Panc1 (cell line): ENCODE data around the gene ARPC1B.

ENCODE experiments used
- CTCF ChIP-seq: fragments of 450-650 bp; IDR thresholded peaks from 2 replicates; pipeline ENCODE4 v1.5.1; 2017; ENCODE audit warnings: mild to moderate bottlenecking
- REST ChIP-seq, 2 experiments: IDR thresholded peaks; 2 replicates each; pipeline ENCODE4 v1.6.1; 2011 to 2012; ENCODE audit warnings: low read depth in 2 of 2, control low read depth in 1 of 2, low read length in 1 of 2, mild to moderate bottlenecking in 1 of 2, moderate library complexity in 1 of 2; ENCODE audit not compliant: insufficient read depth in 1 of 2

- TF ChIP-seq CTCF (no peak), REST (IDR thresholded peaks at IDR 0.05; ENCODE audit: insufficient read depth in 1 of 2, low read depth in 2 of 2, low read length in 1 of 2) (no peak)
Measured at GRCh38 chr7:99403764-99404163, 29.2 kb downstream of the ARPC1B start.
